ENCODE measurements around the gene AHCYL2. TPM values are rescaled to one million over a fixed set of nuclear protein-coding genes. Genes with fewer than 3 reads are reported as not detected.
"Not testable (repeated sequence)": the region's sequence is repeated elsewhere in the genome, so short reads cannot be mapped to it uniquely, and the experiment has no call there.

Gene AHCYL2
- polyA plus RNA-seq, 3 donors, result 10.7 to 14.6 (median 12.1) TPM

GRCh38 chr7:129405527-129405926 lies 180.7 kb downstream of the AHCYL2 start:
- H3K4me3 Mint-ChIP-seq, result no peak overlapping the region
- H4K20me1 ChIP-seq (ENCODE audit: insufficient read depth, low read length), result no peaks in the 10 kb centered on the region
- TF ChIP-seq CTCF (IDR thresholded peaks at IDR 0.05), result no peak
- no peak overlapping the region for H3K4me2 ChIP-seq (replicated peaks; ENCODE audit: extremely low read depth, low read length, poor library complexity, severe bottlenecking)
- peaks cover 14% of the 10 kb centered on the region for H3K4me1 Mint-ChIP-seq
- peaks cover 10 to 14% of the 10 kb centered on the region in 2 donors for H3K4me1 ChIP-seq (ENCODE audit: control insufficient read depth in 1 of 2, insufficient read depth in 2 of 2, low read length in 2 of 2)
- H3K4me3 ChIP-seq (replicated peaks in 1 of 3; ENCODE audit: low read depth in 2 of 3, low read length in 3 of 3), result no peak overlapping the region
- intact Hi-C loops (cut with micrococcal nuclease), result no loop called here
- H3K36me3 Mint-ChIP-seq, result peaks cover 63 to 69% of the 10 kb centered on the region in 2 donors
- no peak for DNase-seq
- peaks cover 0 to 1% (median 0%) of the 10 kb centered on the region in 3 donors for H3K27me3 Mint-ChIP-seq (ENCODE audit: low read depth in 3 of 3)
- H2AFZ ChIP-seq (ENCODE audit: insufficient read depth, low read depth, low read length, poor library complexity, severe bottlenecking), result no peak overlapping the region
- no peaks in the 10 kb centered on the region for H3K79me2 ChIP-seq (ENCODE audit: insufficient read depth, low read length)
- H3K9me3 ChIP-seq (replicated peaks in 1 of 2; ENCODE audit: control insufficient read depth in 1 of 2, insufficient read depth in 1 of 2, low read length in 2 of 2), result no peaks in the 10 kb centered on the region
- no peaks in the 10 kb centered on the region for H3K9me3 Mint-ChIP-seq
- H3K27ac ChIP-seq (ENCODE audit: low read depth in 1 of 2, low read length in 2 of 2), result no peak overlapping the region
- H3K9ac ChIP-seq (ENCODE audit: insufficient read depth, low read length, poor library complexity, severe bottlenecking), result no peak overlapping the region
- H3K27me3 ChIP-seq (ENCODE audit: control insufficient read depth in 2 of 2, insufficient read depth in 2 of 2, low read length in 2 of 2), result no peaks in the 10 kb centered on the region
- peaks cover 32 to 71% of the 10 kb centered on the region in 2 donors for H3K36me3 ChIP-seq (replicated peaks in 1 of 2; ENCODE audit: control insufficient read depth in 1 of 2, insufficient read depth in 2 of 2, low read length in 2 of 2)
- no peak overlapping the region for H3K27ac Mint-ChIP-seq

DNA sequence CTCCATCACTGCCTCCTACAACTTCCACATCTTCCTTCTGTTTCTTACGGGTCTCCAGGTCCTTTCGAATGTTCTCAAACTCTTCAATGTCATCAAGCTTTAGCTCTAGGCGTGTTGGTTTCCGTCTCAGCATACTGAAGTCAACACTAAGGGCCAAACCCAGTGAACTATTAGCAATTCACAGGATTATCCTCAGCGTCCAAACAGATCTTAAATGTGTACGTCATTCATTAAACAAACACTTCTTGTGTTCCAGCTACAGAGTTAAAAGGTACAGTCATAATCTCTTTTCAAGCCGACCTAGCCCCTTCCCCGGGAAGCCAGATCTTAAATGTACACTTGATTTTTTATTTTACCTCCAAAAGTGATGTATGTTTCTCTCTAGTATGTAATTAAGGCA lies 185.4 kb downstream of the AHCYL2 start:
- H3K36me3 ChIP-seq (replicated peaks in 1 of 2; ENCODE audit: control insufficient read depth in 1 of 2, insufficient read depth in 2 of 2, low read length in 2 of 2), result peaks cover 41 to 81% of the 10 kb centered on the region in 2 donors
- peaks cover 67 to 79% of the 10 kb centered on the region in 2 donors for H3K36me3 Mint-ChIP-seq

More for the DNA sequence above, 185.4 kb downstream of the AHCYL2 start:
- H3K4me2 ChIP-seq (replicated peaks; ENCODE audit: extremely low read depth, low read length, poor library complexity, severe bottlenecking); H3K4me3 ChIP-seq (replicated peaks in 1 of 3; ENCODE audit: low read depth in 2 of 3, low read length in 3 of 3); DNase-seq; H3K4me1 ChIP-seq (ENCODE audit: control insufficient read depth in 1 of 2, insufficient read depth in 2 of 2, low read length in 2 of 2); intact Hi-C loops (cut with micrococcal nuclease); H3K27ac Mint-ChIP-seq; H3K27me3 Mint-ChIP-seq (ENCODE audit: low read depth in 3 of 3); H3K27me3 ChIP-seq (ENCODE audit: control insufficient read depth in 2 of 2, insufficient read depth in 2 of 2, low read length in 2 of 2); H3K9ac ChIP-seq (ENCODE audit: insufficient read depth, low read length, poor library complexity, severe bottlenecking); H2AFZ ChIP-seq (ENCODE audit: insufficient read depth, low read depth, low read length, poor library complexity, severe bottlenecking); H3K27ac ChIP-seq (ENCODE audit: low read depth in 1 of 2, low read length in 2 of 2); H3K9me3 ChIP-seq (replicated peaks in 1 of 2; ENCODE audit: control insufficient read depth in 1 of 2, insufficient read depth in 1 of 2, low read length in 2 of 2); H4K20me1 ChIP-seq (ENCODE audit: insufficient read depth, low read length); H3K4me3 Mint-ChIP-seq; H3K79me2 ChIP-seq (ENCODE audit: insufficient read depth, low read length); H3K4me1 Mint-ChIP-seq: not testable (repeated sequence)
- H3K9me3 Mint-ChIP-seq, result peaks cover 3 to 13% (median 7%) of the 10 kb centered on the region in 7 donors
- 95% methylated on average over 6 of the region's 8 CpGs for WGBS (ENCODE audit: insufficient coverage)
